Measurements from ENCODE around the gene SPTBN1. TPM values are rescaled to one million over a fixed set of nuclear protein-coding genes. Genes with fewer than 3 reads are reported as not detected.

SPTBN1 gene
- total and polyA plus RNA-seq, 5 experiments from 2014 or later: 15.9 to 190 (median 80.4) TPM

DNA sequence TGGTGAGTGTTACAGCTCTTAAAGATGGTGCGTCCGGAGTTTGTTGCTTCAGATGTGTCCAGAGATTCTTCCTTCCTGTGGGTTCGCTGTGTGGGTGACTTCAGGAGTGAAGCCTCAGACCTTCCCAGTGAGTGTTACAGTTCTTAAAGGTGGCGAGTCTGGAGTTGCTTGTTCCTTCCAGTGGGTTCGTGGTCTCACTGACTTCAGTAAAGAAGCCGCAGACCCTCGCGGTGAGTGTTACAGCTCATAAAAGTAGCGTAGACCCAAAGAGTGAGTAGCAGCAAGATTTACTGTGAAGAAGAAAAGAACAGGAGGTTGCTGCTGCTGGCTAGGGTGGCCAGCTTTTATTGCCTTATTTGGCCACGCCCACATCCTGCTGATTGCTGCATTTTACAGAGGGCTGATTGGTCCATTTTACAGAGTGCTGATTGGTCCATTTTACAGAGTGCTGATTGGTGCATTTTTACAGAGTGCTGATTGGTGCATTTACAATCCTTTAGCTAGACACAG is 34.0 kb upstream of the SPTBN1 start:
- ATAC-seq: peak; percentile 82 to 85

DNA sequence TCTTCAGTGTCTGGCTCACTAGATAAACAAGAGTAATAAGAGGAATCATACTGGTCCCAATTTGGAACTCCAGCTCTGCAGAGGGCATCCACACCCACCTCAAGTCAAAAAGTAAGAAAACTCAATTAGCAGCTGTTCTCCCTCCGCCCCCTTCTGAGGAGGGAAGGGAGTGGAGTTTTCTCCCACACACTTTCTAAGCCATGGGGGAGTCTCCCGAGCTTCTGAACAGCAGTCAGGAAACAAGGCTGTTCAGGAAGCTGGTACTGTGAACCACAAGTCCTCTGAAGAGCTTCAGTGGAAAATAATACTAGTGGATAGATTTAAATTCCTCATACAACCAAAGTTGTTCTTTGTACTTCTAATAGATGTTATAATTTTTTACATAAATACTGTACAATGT is 32.9 kb upstream of the SPTBN1 start:
- POLR2A ChIA-PET: no interaction called here
- peak overlapping the region in 1 of 10 donors; percentile 4 for H3K4me3 Mint-ChIP-seq
- ATAC-seq (no peak), DNase-seq (no peak)
- peaks cover 0 to 10% (median 4%) of the 10 kb centered on the region in 9 donors for H3K9me3 Mint-ChIP-seq
- peaks cover 11 to 24% (median 18%) of the 10 kb centered on the region in 4 donors for H3K4me1 Mint-ChIP-seq
- no peak overlapping the region for H3K27ac Mint-ChIP-seq
- H3K27me3 Mint-ChIP-seq: peaks cover 0 to 2% (median 0%) of the 10 kb centered on the region in 5 donors
- H3K36me3 Mint-ChIP-seq: peaks cover 0 to 7% (median 0%) of the 10 kb centered on the region in 3 donors

More for the DNA sequence above, 34.0 kb upstream of the SPTBN1 start:
- DNase-seq: peak; percentile 16 to 78 (median 58)
- Mint-ChIP-seq H3K36me3 (peaks cover 0 to 7% (median 0%) of the 10 kb centered on the region in 3 donors), H3K27me3 (peaks cover 0 to 2% (median 0%) of the 10 kb centered on the region in 5 donors), H3K4me3 (peak overlapping the region; percentile 72 to 88 (median 82)), H3K4me1 (peaks cover 11 to 24% (median 18%) of the 10 kb centered on the region in 4 donors), H3K27ac (peak overlapping the region; percentile 60 to 94 (median 82)), H3K9me3 (peaks cover 0 to 10% (median 4%) of the 10 kb centered on the region in 9 donors)
- POLR2A ChIA-PET: no interaction called here

DNA sequence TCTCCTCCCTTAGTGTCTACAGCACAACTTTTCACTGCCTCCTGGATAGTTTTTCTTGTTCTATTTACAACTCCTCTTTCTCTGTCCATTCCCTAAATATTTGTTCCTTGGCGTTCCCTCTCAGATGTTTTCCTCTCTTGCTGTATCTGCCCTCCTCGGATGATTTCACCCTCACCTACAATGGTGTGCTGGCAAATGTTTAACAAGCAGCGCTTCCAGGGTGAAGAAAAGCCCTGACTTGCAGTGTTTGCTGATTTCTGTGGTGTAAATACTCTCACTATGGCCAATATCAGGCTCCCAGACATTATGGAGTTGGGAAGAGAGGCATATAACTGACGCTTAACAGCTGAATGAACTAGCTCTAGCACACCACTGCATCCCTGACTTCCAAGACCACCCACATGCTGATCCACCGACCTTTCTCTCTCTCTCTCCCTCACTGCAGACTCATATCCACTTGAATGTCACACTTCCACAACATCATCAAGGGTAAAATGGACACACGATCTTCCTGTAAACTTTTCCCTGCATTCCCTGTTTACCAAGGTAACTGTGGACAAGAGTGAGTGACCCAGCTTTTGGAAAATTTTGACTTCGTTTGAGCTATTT is 31.5 kb upstream of the SPTBN1 start:
- ATAC-seq: no peak
- Mint-ChIP-seq H3K27ac (no peak overlapping the region), H3K4me1 (peaks cover 12 to 24% (median 18%) of the 10 kb centered on the region in 4 donors), H3K27me3 (no peaks in the 10 kb centered on the region), H3K36me3 (peaks cover 0 to 7% (median 0%) of the 10 kb centered on the region in 3 donors), H3K4me3 (no peak overlapping the region), H3K9me3 (peaks cover 0 to 10% (median 4%) of the 10 kb centered on the region in 9 donors)
- no peak for DNase-seq
- POLR2A ChIA-PET: no interaction called here

DNA sequence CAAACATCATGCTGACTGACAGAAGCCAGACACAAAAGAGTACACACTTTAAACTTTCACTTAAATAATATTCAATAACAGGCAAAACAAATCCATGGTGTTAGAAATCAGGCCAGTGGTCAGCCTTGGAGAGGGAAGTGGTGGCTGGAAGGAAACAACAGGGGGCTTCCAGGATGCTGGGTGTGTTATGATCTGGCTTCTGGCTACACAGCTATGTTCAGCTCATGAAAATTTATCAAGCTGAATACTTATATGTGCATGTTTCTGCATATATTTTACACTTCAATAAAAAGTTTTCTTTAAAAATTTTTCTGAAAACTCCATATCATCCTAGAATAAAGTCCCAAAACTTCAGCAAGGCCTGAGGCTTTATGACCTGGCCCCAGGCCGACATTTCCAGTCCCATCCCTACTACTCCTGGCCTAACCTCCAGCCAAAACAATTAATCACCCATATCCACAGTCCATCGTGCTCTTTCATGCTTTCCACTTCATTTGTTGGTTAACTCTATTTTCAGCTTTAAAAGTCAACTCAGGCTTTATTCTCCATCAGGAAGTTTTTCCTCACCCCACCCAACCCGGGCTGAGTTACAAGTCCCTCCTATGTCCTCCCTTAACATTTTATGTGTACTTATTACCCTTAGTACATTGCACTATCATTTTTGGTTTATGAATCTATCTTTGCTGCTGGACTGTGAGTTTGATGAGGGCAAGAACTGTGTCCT is 27.9 kb upstream of the SPTBN1 start:
- no peak for DNase-seq
- Mint-ChIP-seq H3K36me3 (no peaks in the 10 kb centered on the region), H3K4me3 (no peak overlapping the region), H3K9me3 (no peaks in the 10 kb centered on the region), H3K27ac (no peak overlapping the region), H3K4me1 (peaks cover 4 to 8% (median 6%) of the 10 kb centered on the region in 4 donors), H3K27me3 (no peaks in the 10 kb centered on the region)
- ATAC-seq: no peak
- POLR2A ChIA-PET: no interaction called here

DNA sequence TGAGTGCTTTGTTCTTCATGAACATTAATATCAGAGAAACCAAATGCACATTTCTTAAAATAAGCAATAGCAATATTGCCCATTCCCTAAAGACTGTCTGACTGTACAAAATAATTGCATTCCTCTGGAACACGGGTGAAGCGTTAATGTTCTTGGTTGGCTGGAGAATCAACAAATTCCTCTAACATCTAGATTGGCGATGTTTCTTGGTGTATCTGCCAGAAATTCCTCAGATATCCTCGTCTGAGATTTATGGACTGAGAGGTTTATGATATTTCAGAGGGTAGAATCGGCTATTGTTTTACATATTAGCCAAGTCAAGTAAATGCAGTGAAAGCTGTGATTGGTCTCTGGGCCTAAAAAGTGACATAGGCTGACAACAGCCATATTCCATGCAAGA is 27.1 kb upstream of the SPTBN1 start:
- POLR2A ChIA-PET: no interaction called here
- Mint-ChIP-seq H3K36me3 (no peaks in the 10 kb centered on the region), H3K4me3 (no peak overlapping the region), H3K27me3 (peaks cover 0 to 1% (median 0%) of the 10 kb centered on the region in 5 donors), H3K4me1 (peaks cover 4 to 8% (median 6%) of the 10 kb centered on the region in 4 donors), H3K27ac (no peak overlapping the region), H3K9me3 (no peaks in the 10 kb centered on the region)
- DNase-seq (no peak), ATAC-seq (no peak)

DNA sequence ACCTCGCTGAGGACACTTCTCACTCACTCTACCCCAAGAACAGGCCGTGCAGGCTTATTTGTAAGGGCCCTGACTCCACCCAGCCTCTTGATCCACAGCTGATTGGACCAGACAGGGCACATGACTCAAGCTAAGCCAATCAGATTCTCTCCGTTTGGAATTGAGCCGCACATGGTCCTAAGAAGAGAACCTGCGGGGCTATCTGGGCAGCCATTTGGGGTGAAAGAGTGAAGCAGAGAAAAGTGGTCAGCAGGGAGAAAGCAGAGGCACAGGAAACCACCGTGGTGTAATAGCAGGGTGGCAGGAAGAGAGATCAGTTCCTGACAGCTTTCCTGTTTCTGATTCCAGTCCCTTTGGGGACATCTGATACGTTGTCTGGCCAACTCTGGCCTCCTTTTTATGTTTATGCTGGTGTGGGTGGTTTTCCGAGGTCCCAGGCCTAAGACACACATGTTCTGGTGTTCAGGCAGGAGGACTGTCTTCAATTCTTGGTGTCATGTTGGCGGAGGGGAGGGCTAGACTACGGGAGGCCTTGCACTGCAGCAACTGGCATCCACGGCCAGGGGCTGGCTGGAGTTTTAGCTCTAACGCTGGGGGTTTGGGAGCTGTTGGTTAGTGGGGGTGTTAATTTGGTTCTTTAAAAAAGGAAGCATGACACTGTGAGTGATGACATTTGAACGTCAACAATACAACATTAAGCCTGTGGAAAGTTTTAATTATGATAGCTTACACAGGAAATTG is 26.1 kb upstream of the SPTBN1 start:
- Mint-ChIP-seq H3K4me3 (peak overlapping the region in 3 of 10 donors; percentile 17 to 56 (median 49)), H3K27ac (peak overlapping the region in 3 of 10 donors; percentile 20 to 66 (median 30)), H3K4me1 (peaks cover 4 to 8% (median 6%) of the 10 kb centered on the region in 4 donors), H3K36me3 (no peaks in the 10 kb centered on the region), H3K9me3 (no peaks in the 10 kb centered on the region), H3K27me3 (peaks cover 0 to 4% (median 1%) of the 10 kb centered on the region in 5 donors)
- ATAC-seq (peak in 1 of 2 donors; percentile 78), DNase-seq (peak in 1 of 10 donors; percentile 18)
- POLR2A ChIA-PET: no interaction called here

DNA sequence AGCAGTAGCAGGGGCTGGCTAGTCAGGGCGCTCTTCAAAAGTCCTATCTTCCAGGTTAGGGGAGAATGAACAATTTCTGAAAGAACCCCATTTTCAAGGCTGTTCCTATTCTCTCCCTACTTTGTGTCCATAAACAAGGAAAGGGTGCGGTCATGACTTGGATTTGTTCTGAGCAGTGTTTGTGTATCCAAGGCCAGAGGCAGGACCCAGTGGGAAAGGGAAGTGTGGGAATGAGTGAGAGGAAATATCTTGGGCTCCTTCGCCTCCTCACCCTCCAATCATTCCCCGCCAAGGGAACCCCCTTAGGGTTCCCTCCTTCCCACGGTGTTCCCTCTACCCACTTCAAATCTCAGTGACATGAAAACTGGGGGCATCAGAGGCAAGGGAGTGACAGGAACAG is 25.5 kb upstream of the SPTBN1 start:
- H3K36me3 Mint-ChIP-seq: no peaks in the 10 kb centered on the region
- ATAC-seq: no peak
- peaks cover 0 to 4% (median 1%) of the 10 kb centered on the region in 5 donors for H3K27me3 Mint-ChIP-seq
- POLR2A ChIA-PET: no interaction called here
- H3K27ac Mint-ChIP-seq: peak overlapping the region in 1 of 10 donors; percentile 20
- H3K9me3 Mint-ChIP-seq: no peaks in the 10 kb centered on the region
- H3K4me3 Mint-ChIP-seq: no peak overlapping the region
- peaks cover 4 to 8% (median 6%) of the 10 kb centered on the region in 4 donors for H3K4me1 Mint-ChIP-seq
- DNase-seq: no peak

DNA sequence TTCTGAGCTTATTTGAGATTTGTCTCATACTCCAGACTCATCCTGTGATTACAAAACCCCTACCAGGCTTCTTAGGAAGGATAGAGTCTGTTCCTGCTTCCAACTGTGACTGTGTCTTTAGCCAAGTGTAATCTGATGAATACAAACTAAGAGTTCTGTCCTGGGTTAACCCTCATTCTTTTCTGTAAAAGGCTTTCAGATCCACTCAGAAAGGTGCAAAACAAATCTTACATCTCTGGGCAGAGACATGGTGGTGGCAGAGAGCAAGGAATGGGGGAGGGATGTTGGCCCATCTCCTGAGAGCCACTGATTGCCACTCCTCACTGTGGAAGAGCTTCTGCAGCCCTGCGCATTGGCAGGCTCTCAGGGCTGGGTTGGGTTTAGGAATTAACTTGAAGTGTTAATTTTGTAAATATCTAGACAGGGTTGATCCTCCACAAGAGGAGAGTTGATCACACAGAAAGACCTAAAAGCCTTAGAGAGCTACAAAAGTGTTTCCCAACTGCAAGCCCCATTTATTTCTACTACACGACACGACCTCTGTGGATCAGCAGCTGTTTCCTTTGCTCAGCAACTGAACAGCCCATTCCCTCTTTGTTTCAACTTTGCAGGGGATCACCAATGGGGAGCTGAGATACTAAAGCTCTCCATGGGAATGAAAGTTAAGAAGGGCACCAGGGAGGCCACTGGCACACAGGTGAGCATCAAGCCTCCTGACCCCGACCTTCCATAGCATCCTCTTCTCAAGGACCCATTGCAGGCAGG is 23.7 kb upstream of the SPTBN1 start:
- POLR2A ChIA-PET: no interaction called here
- Mint-ChIP-seq H3K9me3 (no peaks in the 10 kb centered on the region), H3K27ac (no peak overlapping the region), H3K27me3 (peaks cover 0 to 4% (median 1%) of the 10 kb centered on the region in 5 donors), H3K36me3 (no peaks in the 10 kb centered on the region), H3K4me1 (peaks cover 4 to 8% (median 6%) of the 10 kb centered on the region in 4 donors), H3K4me3 (no peak overlapping the region)
- no peak for DNase-seq
- no peak for ATAC-seq

DNA sequence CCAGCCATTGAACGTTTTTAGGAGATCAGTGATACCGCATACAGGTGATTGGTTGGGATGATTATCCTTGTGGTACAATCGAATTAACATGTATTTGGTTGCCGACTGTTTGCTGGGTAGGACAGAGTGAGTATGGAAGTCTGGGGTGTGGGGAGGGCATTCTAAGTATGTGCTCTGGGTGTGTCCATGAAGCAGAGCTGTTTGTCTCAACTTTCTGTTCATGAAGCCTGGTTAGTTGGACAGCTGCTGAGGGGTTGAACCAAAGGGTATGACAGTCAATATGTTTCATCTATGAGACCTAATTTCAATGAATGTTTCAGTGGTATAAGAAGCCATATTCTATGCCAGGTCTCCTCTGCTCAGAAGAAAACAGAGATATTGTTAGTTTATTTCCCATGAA is 21.9 kb upstream of the SPTBN1 start:
- Mint-ChIP-seq H3K9me3 (no peaks in the 10 kb centered on the region), H3K4me1 (peaks cover 4 to 8% (median 6%) of the 10 kb centered on the region in 4 donors), H3K4me3 (no peak overlapping the region), H3K27ac (no peak overlapping the region), H3K27me3 (peaks cover 0 to 4% (median 1%) of the 10 kb centered on the region in 5 donors), H3K36me3 (no peaks in the 10 kb centered on the region)
- POLR2A ChIA-PET: no interaction called here
- DNase-seq (no peak), ATAC-seq (no peak)

DNA sequence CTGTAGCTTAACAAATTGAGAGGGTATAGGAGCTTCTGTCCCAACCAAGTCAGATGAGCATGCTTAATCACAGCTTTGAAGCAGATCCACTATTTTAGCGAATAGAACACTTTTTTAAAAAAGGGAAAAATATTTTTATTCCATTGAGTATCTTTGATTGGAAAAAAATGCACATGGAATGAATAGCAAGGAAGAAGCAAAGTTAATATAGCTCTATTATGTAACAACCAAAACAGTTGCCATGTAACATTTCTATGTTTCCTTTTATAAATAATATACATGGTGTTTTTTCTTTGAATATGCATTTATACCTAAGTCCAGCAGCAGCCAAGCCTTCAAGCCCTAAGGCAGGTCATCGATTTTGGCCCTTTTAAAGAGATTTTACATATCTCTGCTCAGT is 21.4 kb upstream of the SPTBN1 start:
- ATAC-seq: no peak
- no peak overlapping the region for H3K4me3 Mint-ChIP-seq
- DNase-seq: no peak
- POLR2A ChIA-PET: no interaction called here
- H3K36me3 Mint-ChIP-seq: no peaks in the 10 kb centered on the region
- peaks cover 0 to 4% (median 1%) of the 10 kb centered on the region in 5 donors for H3K27me3 Mint-ChIP-seq
- H3K27ac Mint-ChIP-seq: no peak overlapping the region
- no peaks in the 10 kb centered on the region for H3K9me3 Mint-ChIP-seq
- H3K4me1 Mint-ChIP-seq: peaks cover 4 to 7% (median 6%) of the 10 kb centered on the region in 4 donors

DNA sequence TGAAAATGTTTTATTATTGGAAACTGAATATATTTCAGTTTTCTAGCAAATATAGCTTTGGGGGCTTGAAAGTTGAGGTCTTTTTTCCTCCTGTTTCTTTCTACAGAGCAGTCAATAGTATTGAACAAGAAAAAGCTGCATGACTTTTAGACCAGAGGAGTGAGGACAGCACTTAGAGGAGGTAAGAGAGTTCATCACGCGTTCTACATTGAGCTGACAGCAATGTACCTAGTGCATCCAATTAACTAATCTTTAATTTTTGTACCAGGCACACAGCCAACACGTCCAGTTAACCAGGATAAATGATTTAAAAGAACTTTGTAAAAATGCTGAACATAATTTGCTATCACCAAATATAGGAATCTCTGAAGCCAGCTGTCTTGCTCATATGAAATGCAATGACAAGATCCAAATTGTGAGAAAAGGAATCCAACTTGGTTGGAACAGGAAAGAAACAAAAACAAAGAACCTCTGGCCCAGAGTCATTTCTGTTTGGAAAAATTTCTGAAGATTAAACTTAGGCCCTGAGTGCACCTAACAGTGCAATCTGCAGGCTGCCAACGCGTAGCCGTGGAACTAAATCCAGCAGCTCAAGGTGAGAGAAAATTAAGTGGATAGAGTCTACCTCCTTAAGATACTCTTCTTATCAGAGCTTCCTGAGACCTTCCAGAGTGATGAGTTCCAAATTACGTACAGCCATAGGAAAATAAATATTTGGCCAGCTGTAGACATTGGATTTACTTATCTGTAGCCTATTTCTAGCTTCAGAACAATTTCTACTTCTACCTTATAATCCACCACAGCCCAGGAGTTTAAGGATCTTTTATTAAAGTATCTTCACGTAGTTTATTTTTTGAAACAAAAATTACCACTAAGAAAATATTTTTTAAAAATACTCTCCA is 20.6 kb upstream of the SPTBN1 start:
- ATAC-seq (no peak), DNase-seq (no peak)
- Mint-ChIP-seq H3K4me1 (no peaks in the 10 kb centered on the region), H3K27me3 (peaks cover 0 to 4% (median 1%) of the 10 kb centered on the region in 5 donors), H3K27ac (no peak overlapping the region), H3K4me3 (no peak overlapping the region), H3K36me3 (no peaks in the 10 kb centered on the region), H3K9me3 (no peaks in the 10 kb centered on the region)
- POLR2A ChIA-PET: no interaction called here
